ENCODE results near the gene DLX3.
A peak's percentile ranks its signal among the peaks of the same experiment; 100 is the strongest.

Gene DLX3

GRCh38 chr17:49986396-49987289 is 8.4 kb downstream of the DLX3 start:
- Histone ChIP-seq H3K27me3 (peaks cover 28% of the 10 kb centered on the region), H3K9me3 (no peaks in the 10 kb centered on the region), H3K4me1 (no peaks in the 10 kb centered on the region), H3K36me3 (no peaks in the 10 kb centered on the region), H3K4me3 (ENCODE audit: low read depth, low read length) (no peak overlapping the region)
- TF ChIP-seq, protein P1, sequence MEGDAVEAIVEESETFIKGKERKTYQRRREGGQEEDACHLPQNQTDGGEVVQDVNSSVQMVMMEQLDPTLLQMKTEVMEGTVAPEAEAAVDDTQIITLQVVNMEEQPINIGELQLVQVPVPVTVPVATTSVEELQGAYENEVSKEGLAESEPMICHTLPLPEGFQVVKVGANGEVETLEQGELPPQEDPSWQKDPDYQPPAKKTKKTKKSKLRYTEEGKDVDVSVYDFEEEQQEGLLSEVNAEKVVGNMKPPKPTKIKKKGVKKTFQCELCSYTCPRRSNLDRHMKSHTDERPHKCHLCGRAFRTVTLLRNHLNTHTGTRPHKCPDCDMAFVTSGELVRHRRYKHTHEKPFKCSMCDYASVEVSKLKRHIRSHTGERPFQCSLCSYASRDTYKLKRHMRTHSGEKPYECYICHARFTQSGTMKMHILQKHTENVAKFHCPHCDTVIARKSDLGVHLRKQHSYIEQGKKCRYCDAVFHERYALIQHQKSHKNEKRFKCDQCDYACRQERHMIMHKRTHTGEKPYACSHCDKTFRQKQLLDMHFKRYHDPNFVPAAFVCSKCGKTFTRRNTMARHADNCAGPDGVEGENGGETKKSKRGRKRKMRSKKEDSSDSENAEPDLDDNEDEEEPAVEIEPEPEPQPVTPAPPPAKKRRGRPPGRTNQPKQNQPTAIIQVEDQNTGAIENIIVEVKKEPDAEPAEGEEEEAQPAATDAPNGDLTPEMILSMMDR (IDR thresholded peaks at IDR 0.05; ENCODE audit: low read depth, low read length), result no peak
- peak; percentile 1 for DNase-seq

DNA sequence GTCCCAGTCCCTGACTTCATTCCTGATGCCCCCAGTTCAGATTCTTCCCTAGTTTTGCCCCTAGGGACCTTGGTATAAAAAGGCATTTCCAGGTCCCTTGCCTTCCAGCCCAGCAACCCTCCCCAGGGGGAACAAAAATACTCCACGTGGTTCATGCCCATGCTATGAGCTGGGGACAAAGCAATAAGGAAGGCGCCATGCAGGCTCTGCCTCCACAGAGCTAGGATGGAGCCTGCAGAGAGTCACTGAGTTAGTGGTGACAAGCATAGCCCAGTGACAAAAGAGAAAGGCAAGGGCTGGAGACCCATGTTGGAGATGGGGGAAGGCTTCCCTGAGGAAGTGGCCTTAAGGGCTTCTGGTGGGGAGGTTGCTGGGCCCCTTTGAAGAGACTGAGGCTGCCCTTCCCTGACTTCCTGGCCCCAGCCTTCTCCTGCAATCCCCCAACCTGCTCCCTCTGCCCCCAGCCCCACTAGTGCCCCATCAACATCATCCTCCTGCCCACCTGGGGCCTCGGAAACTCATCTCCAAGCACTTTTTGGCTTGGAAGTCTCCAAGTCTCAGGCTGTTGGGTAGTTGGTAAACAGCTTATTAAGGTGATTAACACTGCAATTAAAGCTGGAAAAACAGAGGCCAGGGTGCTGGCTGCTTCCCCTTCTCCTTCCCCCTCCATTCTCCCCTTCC is 9.6 kb downstream of the DLX3 start:
- no peak overlapping the region for H3K4me3 ChIP-seq (ENCODE audit: low read depth, low read length)
- H3K4me1 ChIP-seq, result 0 out of 2 replicates have a peak, but pooled peaks cover 2% of the 10 kb centered on the region
- no peaks in the 10 kb centered on the region for H3K36me3 ChIP-seq
- DNase-seq, result peak; percentile 1
- H3K27me3 ChIP-seq, result peaks cover 16% of the 10 kb centered on the region
- H3K9me3 ChIP-seq, result no peaks in the 10 kb centered on the region
- TF ChIP-seq, protein P1 (IDR thresholded peaks at IDR 0.05; ENCODE audit: low read depth, low read length), result no peak

DNA sequence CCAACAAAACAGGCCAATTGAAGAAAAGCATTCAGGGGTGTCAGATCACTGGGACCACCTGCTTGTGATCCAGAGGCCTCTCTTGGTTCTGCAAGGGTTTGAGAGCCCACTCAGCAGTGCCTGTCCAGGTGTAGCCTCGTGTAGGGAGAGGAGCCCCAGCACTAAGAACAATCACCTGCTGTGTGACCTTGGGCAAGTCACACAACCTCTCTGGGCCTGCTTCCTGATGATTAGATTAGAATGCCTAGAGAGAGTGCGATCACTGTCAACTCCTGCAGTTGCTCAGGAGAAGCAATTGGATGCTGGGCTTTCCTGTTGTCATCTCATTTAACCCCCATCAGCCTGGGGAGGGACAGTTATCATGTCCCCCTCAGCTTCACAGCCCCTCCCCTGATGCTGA is 10.2 kb downstream of the DLX3 start:
- DNase-seq, result no peak
- TF ChIP-seq, protein P1 (IDR thresholded peaks at IDR 0.05; ENCODE audit: low read depth, low read length), result no peak
- Histone ChIP-seq H3K4me3 (ENCODE audit: low read depth, low read length) (no peak overlapping the region), H3K9me3 (no peaks in the 10 kb centered on the region), H3K27me3 (peaks cover 15% of the 10 kb centered on the region), H3K36me3 (no peaks in the 10 kb centered on the region), H3K4me1 (0 out of 2 replicates have a peak, but pooled peaks cover 2% of the 10 kb centered on the region)

DNA sequence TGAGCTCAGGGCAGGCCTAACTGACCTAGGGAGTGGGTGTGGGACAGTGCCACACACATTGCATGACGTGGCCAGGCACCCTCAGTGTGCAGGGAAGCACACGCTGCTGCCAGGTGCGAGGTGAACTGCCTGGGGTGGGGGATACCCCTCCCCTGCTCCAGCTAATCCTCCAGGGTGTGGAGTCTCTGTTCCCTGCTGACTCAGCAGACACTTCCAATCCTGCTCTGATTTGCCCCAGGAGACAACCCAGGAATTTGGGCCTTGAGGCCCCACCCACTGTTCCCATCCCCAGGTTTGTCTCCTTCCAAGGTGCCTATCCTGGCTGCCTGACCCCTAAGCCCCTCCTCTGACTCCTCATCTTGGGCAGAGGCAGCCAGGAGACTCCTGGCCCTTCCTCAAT is 10.7 kb downstream of the DLX3 start:
- no peak overlapping the region for H3K4me3 ChIP-seq (ENCODE audit: low read depth, low read length)
- 0 out of 2 replicates have a peak, but pooled peaks cover 2% of the 10 kb centered on the region for H3K4me1 ChIP-seq
- no peaks in the 10 kb centered on the region for H3K9me3 ChIP-seq
- TF ChIP-seq, protein P1 (IDR thresholded peaks at IDR 0.05; ENCODE audit: low read depth, low read length), result no peak
- peaks cover 11% of the 10 kb centered on the region for H3K27me3 ChIP-seq
- no peaks in the 10 kb centered on the region for H3K36me3 ChIP-seq
- no peak for DNase-seq

DNA sequence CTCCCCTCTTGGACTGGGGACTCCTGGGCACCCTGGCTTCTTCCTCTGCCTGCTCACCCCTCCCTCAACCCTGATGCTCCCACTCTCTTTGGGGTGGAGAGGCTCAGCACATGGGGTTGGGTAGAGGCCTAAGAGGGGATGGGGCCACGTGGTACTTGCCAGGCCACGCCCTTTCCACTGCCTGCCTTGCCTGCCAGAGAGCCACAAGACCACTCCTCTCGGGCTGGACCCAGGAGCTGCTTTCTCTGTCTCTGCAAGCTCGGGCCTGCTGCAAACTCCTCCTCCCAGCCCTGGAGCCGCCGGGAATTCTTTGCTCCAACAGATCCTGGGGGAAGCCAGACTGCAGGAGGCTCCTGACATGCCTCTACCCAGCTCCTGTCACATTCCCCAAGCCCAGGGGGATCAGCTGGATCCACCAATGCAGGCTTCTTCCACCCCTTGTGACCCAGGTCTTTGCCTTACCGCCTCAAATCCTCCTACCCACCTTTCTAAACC is 14.3 kb downstream of the DLX3 start:
- peak; percentile 52 for DNase-seq
- H3K27me3 ChIP-seq, result no peaks in the 10 kb centered on the region
- H3K9me3 ChIP-seq, result no peaks in the 10 kb centered on the region
- 0 out of 2 replicates have a peak, but pooled peaks cover 2% of the 10 kb centered on the region for H3K4me1 ChIP-seq
- H3K36me3 ChIP-seq, result no peaks in the 10 kb centered on the region
- no peak overlapping the region for H3K4me3 ChIP-seq (ENCODE audit: low read depth, low read length)
- TF ChIP-seq, protein P1 (IDR thresholded peaks at IDR 0.05; ENCODE audit: low read depth, low read length), result no peak
